SK-N-SH treated with all-trans-retinoic acid at 6 μM for 48 hours (cell line): ENCODE measurements around the gene ROBO1.
A peak's percentile ranks its signal among the peaks of the same experiment; 100 is the strongest.

Experiments
- ATAC-seq: fragments of 200-7000 bp; cut with Tn5 transposase; 3 replicates; pipeline ENCODE4 v1.9.1; 2020; ENCODE audit warnings: mild to moderate bottlenecking, moderate library complexity
- ARNTL ChIP-seq: fragments of 450-650 bp; formaldehyde crosslinking; IDR thresholded peaks from 2 replicates; pipeline ENCODE4 v1.5.0; 2020; ENCODE audit warnings: low read depth, mild to moderate bottlenecking, moderate library complexity, borderline replicate concordance
- BACH2 ChIP-seq: fragments of 250-450 bp; sonication (Bioruptor Pico); IDR thresholded peaks from 2 replicates; pipeline ENCODE4 v1.9.0; 2021; ENCODE audit warnings: mild to moderate bottlenecking, borderline replicate concordance
- CSDC2 ChIP-seq: fragments of 250-450 bp; sonication (Bioruptor Pico); IDR thresholded peaks from 2 replicates; pipeline ENCODE4 v1.5.0; 2020; ENCODE audit warnings: mild to moderate bottlenecking, moderate library complexity
- ESRRG ChIP-seq: fragments of 250-450 bp; sonication (Bioruptor Pico); IDR thresholded peaks from 2 replicates; pipeline ENCODE4 v1.6.1; 2021; ENCODE audit warnings: mild to moderate bottlenecking
- ISL1 ChIP-seq: fragments of 250-450 bp; sonication (Bioruptor Pico); IDR thresholded peaks from 2 replicates; pipeline ENCODE4 v2.1.2; 2022; ENCODE audit warnings: mild to moderate bottlenecking, moderate library complexity
- OSR1 ChIP-seq: fragments of 250-450 bp; sonication (Bioruptor Pico); IDR thresholded peaks from 2 replicates; pipeline ENCODE4 v1.8.0; 2022; ENCODE audit warnings: moderate library complexity, mild to moderate bottlenecking, inconsistent platforms
- PPARA ChIP-seq: fragments of 250-450 bp; sonication (Bioruptor Pico); IDR thresholded peaks from 2 replicates; pipeline ENCODE4 v1.5.0; 2020; ENCODE audit warnings: mild to moderate bottlenecking, borderline replicate concordance
- RARB ChIP-seq: fragments of 250-450 bp; sonication (Bioruptor Pico); IDR thresholded peaks from 2 replicates; pipeline ENCODE4 v1.8.0; 2021; ENCODE audit warnings: mild to moderate bottlenecking, moderate library complexity
- SNAI2 ChIP-seq: fragments of 250-450 bp; sonication (Bioruptor Pico); IDR thresholded peaks from 2 replicates; pipeline ENCODE4 v1.5.0; 2020; ENCODE audit warnings: mild to moderate bottlenecking, moderate library complexity
- TCF4 ChIP-seq: fragments of 250-450 bp; sonication (Bioruptor Pico); IDR thresholded peaks from 2 replicates; pipeline ENCODE4 v1.8.0; 2021; ENCODE audit warnings: mild to moderate bottlenecking, moderate library complexity, borderline replicate concordance
- TOX ChIP-seq: fragments of 250-450 bp; sonication (Bioruptor Pico); IDR thresholded peaks from 2 replicates; pipeline ENCODE4 v1.8.0; 2021; ENCODE audit warnings: mild to moderate bottlenecking, moderate library complexity, borderline replicate concordance
- ZFP3 ChIP-seq: fragments of 250-450 bp; sonication (Bioruptor Pico); IDR thresholded peaks from 2 replicates; pipeline ENCODE4 v1.5.0; 2020; ENCODE audit warnings: mild to moderate bottlenecking, moderate library complexity
- ZFP30 ChIP-seq: fragments of 450-650 bp; formaldehyde crosslinking; IDR thresholded peaks from 2 replicates; pipeline ENCODE4 v1.5.0; 2022; ENCODE audit warnings: mild to moderate bottlenecking, moderate library complexity
- ZNF565 ChIP-seq: fragments of 450-650 bp; formaldehyde crosslinking; conservative IDR thresholded peaks from 2 replicates; pipeline ENCODE4 v1.5.0; 2020; ENCODE audit warnings: low read depth, mild to moderate bottlenecking, moderate library complexity
- ZNF70 ChIP-seq: fragments of 450-650 bp; formaldehyde crosslinking; IDR thresholded peaks from 2 replicates; pipeline ENCODE4 v1.5.0; 2020; ENCODE audit warnings: mild to moderate bottlenecking, moderate library complexity
- ZNF8 ChIP-seq: fragments of 450-650 bp; formaldehyde crosslinking; IDR thresholded peaks from 2 replicates; pipeline ENCODE4 v1.5.0; 2020; ENCODE audit warnings: mild to moderate bottlenecking, moderate library complexity
- TF ChIP-seq, protein P1 (sequence below): fragments of 250-450 bp; sonication (Bioruptor Pico); IDR thresholded peaks from 2 replicates; pipeline ENCODE4 v1.5.0; 2020; ENCODE audit warnings: mild to moderate bottlenecking, moderate library complexity
- TF ChIP-seq, protein P2 (sequence below): fragments of 250-450 bp; sonication (Bioruptor Pico); IDR thresholded peaks from 2 replicates; pipeline ENCODE4 v1.8.0; 2020; ENCODE audit warnings: mild to moderate bottlenecking, moderate library complexity, borderline replicate concordance
- TF ChIP-seq, protein P3 (sequence below): fragments of 250-450 bp; sonication (Bioruptor Pico); IDR thresholded peaks from 2 replicates; pipeline ENCODE4 v1.5.1; 2021; ENCODE audit warnings: mild to moderate bottlenecking, moderate library complexity
- TF ChIP-seq, protein P4 (sequence below): fragments of 250-450 bp; sonication (Bioruptor Pico); IDR thresholded peaks from 2 replicates; pipeline ENCODE4 v1.5.1; 2020; ENCODE audit warnings: low read depth, mild to moderate bottlenecking, moderate library complexity
- TF ChIP-seq, protein P5 (sequence below): fragments of 250-450 bp; sonication (Bioruptor Pico); IDR thresholded peaks from 2 replicates; pipeline ENCODE4 v1.8.0; 2021; ENCODE audit warnings: low read depth, mild to moderate bottlenecking, moderate library complexity, borderline replicate concordance

The ROBO1 gene

DNA sequence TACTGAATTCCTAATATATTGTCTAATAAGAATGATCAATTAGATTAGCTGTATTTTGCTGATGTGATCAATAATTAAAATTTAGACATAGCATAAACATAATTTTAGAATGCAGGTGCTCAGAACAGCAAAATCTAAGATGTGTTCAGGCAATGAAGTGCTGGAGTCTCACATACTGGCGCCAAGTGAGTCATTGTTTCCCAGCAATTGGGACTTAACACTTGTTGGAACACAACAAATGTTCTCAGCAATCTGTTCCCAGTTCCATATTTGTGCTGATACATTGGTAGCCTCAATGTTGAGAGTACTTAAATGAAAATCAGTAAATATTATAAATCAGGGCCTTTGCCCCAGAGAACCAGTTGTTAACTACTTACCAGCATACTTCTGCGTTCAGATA lies 619.0 kb downstream of the ROBO1 start:
- TF ChIP-seq, protein P1, sequence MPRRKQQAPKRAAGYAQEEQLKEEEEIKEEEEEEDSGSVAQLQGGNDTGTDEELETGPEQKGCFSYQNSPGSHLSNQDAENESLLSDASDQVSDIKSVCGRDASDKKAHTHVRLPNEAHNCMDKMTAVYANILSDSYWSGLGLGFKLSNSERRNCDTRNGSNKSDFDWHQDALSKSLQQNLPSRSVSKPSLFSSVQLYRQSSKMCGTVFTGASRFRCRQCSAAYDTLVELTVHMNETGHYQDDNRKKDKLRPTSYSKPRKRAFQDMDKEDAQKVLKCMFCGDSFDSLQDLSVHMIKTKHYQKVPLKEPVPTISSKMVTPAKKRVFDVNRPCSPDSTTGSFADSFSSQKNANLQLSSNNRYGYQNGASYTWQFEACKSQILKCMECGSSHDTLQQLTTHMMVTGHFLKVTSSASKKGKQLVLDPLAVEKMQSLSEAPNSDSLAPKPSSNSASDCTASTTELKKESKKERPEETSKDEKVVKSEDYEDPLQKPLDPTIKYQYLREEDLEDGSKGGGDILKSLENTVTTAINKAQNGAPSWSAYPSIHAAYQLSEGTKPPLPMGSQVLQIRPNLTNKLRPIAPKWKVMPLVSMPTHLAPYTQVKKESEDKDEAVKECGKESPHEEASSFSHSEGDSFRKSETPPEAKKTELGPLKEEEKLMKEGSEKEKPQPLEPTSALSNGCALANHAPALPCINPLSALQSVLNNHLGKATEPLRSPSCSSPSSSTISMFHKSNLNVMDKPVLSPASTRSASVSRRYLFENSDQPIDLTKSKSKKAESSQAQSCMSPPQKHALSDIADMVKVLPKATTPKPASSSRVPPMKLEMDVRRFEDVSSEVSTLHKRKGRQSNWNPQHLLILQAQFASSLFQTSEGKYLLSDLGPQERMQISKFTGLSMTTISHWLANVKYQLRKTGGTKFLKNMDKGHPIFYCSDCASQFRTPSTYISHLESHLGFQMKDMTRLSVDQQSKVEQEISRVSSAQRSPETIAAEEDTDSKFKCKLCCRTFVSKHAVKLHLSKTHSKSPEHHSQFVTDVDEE (CRISPR knock-in tag): no peak
- no peak for TF ChIP-seq ZNF70 (CRISPR knock-in tag)
- TF ChIP-seq ESRRG (CRISPR knock-in tag): no peak
- TF ChIP-seq PPARA: no peak
- no peak for TF ChIP-seq BACH2 (CRISPR knock-in tag)
- TF ChIP-seq ZNF565 (CRISPR knock-in tag): no peak
- no peak for TF ChIP-seq ZFP30
- TF ChIP-seq ZNF8 (CRISPR knock-in tag): no peak
- ATAC-seq: no peak

DNA sequence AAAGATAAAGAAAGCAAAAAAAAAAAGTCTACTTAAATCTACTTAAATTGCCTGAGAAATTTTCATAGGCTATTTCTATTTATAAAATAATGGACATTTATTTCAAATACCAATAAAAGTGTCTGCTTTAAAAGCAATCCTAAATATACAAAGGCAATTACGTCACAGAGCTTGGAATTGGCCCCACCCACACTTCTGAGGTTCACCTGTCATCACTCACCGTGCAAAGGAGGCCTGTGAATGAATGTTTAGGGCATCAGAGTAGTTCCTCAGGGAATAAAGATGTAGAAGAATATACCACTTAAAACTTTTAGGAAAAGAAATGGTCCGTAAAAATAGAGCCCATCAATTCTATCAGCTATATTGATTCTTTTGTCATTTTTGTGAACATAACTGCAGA lies 621.8 kb downstream of the ROBO1 start:
- no peak for TF ChIP-seq ZFP3
- no peak for ATAC-seq

DNA sequence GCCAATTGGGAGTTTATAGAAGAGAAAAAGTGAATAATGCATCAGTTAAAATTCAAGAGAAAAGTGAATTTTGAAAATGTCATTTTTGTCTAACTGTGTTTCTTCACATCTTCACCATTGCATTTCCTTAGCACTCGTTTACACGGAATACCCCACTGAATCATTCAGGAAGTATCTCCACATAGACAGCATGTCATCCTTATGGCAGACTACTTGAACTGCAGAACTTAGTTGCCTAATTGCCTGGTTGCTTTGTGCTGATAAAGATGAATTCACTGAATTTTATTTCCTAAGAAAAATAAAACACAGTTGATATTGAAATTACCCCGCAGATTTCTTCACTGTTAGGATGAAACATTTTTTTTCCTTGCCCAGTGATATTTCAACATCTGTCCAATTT lies 627.1 kb downstream of the ROBO1 start:
- TF ChIP-seq TOX: no peak
- TF ChIP-seq PPARA: no peak
- no peak for TF ChIP-seq ZNF565 (CRISPR knock-in tag)
- TF ChIP-seq OSR1: no peak
- TF ChIP-seq, protein P2, sequence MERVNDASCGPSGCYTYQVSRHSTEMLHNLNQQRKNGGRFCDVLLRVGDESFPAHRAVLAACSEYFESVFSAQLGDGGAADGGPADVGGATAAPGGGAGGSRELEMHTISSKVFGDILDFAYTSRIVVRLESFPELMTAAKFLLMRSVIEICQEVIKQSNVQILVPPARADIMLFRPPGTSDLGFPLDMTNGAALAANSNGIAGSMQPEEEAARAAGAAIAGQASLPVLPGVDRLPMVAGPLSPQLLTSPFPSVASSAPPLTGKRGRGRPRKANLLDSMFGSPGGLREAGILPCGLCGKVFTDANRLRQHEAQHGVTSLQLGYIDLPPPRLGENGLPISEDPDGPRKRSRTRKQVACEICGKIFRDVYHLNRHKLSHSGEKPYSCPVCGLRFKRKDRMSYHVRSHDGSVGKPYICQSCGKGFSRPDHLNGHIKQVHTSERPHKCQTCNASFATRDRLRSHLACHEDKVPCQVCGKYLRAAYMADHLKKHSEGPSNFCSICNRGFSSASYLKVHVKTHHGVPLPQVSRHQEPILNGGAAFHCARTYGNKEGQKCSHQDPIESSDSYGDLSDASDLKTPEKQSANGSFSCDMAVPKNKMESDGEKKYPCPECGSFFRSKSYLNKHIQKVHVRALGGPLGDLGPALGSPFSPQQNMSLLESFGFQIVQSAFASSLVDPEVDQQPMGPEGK (CRISPR knock-in tag): no peak
- TF ChIP-seq, protein P3, sequence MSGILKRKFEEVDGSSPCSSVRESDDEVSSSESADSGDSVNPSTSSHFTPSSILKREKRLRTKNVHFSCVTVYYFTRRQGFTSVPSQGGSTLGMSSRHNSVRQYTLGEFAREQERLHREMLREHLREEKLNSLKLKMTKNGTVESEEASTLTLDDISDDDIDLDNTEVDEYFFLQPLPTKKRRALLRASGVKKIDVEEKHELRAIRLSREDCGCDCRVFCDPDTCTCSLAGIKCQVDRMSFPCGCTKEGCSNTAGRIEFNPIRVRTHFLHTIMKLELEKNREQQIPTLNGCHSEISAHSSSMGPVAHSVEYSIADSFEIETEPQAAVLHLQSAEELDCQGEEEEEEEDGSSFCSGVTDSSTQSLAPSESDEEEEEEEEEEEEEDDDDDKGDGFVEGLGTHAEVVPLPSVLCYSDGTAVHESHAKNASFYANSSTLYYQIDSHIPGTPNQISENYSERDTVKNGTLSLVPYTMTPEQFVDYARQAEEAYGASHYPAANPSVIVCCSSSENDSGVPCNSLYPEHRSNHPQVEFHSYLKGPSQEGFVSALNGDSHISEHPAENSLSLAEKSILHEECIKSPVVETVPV (CRISPR knock-in tag): no peak
- TF ChIP-seq CSDC2 (CRISPR knock-in tag): no peak
- no peak for TF ChIP-seq TCF4
- TF ChIP-seq ZNF70 (CRISPR knock-in tag): no peak
- TF ChIP-seq SNAI2: no peak
- no peak for TF ChIP-seq ZFP3
- no peak for TF ChIP-seq ARNTL (CRISPR knock-in tag)
- TF ChIP-seq, protein P4, sequence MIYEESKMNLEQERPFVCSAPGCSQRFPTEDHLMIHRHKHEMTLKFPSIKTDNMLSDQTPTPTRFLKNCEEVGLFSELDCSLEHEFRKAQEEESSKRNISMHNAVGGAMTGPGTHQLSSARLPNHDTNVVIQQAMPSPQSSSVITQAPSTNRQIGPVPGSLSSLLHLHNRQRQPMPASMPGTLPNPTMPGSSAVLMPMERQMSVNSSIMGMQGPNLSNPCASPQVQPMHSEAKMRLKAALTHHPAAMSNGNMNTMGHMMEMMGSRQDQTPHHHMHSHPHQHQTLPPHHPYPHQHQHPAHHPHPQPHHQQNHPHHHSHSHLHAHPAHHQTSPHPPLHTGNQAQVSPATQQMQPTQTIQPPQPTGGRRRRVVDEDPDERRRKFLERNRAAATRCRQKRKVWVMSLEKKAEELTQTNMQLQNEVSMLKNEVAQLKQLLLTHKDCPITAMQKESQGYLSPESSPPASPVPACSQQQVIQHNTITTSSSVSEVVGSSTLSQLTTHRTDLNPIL (CRISPR knock-in tag): no peak
- TF ChIP-seq ZFP30: no peak
- TF ChIP-seq, all 23 proteins: peak for 0
- peak; percentile 79 for ATAC-seq

DNA sequence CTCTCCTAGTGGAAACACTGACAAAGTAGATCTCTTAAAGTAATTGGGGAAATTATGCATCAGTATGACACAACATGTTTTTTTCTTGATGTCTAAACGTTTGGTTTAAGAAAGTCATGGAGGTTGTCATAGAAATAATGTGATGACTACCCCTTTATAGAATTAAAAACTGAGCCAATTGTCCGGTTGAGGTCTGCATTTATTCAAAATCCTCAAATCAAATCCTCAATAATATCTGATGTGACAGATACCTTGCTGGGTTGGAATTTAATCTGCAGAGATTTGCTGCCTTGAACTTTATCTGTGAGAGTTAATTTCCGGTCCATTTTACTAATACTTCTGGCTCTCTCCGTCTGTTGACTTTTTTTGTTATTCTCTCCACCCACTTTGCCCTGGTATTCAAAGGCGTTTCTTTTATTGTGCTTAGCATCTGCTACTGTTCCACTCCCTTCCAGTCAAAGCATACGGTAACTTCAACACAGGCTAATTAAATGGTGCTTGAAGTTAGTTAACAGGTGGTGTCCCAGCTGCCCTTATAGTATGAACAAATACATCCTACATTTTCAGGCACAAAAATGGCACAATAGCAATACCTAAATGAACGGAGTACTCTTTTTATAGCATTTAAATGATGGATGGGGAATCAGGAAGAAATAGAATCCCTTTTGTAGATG lies 628.3 kb downstream of the ROBO1 start:
- TF ChIP-seq, protein P3 (CRISPR knock-in tag): no peak
- TF ChIP-seq ISL1 (CRISPR knock-in tag) (peak; percentile 78), ZNF8 (CRISPR knock-in tag) (no peak), ZNF565 (CRISPR knock-in tag) (no peak), ESRRG (CRISPR knock-in tag) (no peak), ZFP30 (no peak), RARB (CRISPR knock-in tag) (0 out of 2 replicates have a peak, but pooled peaks have one; percentile 35), TOX (peak; percentile 58; the same call in 1 of the 2 replicates)
- TF ChIP-seq, protein P5, sequence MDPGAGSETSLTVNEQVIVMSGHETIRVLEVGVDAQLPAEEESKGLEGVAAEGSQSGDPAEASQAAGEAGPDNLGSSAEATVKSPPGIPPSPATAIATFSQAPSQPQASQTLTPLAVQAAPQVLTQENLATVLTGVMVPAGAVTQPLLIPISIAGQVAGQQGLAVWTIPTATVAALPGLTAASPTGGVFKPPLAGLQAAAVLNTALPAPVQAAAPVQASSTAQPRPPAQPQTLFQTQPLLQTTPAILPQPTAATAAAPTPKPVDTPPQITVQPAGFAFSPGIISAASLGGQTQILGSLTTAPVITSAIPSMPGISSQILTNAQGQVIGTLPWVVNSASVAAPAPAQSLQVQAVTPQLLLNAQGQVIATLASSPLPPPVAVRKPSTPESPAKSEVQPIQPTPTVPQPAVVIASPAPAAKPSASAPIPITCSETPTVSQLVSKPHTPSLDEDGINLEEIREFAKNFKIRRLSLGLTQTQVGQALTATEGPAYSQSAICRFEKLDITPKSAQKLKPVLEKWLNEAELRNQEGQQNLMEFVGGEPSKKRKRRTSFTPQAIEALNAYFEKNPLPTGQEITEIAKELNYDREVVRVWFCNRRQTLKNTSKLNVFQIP: no peak
- TF ChIP-seq, protein P2 (CRISPR knock-in tag): peak; percentile 18; the same call in 1 of the 2 replicates
- ATAC-seq: peak; percentile 85
